ENCODE results near the gene CARMIL1. TPM values are rescaled to one million over a fixed set of nuclear protein-coding genes. Genes with fewer than 3 reads are reported as not detected.

CARMIL1 gene
- total RNA-seq, 2 donors from 2014 or later: 0.56 to 0.76 TPM

DNA sequence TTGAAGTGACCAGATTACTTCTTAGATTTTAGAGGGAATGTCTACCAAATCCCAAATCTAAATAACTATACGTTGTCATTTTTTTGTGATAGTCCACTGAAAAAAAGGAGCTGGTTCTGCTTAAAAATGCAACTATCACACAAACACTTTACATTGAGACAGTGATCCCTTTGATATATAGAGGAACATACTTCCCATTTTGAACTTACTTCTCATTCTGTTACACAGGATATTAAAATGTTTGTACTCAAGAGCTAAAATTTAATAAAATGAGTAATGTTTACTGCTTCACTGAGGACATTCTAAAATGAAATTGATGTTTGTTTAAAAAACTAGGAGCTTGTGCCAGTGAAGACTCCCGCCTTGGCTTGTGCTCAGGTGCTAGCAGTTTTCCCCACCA, 174.1 kb downstream of the CARMIL1 start:
- Mint-ChIP-seq H3K27me3 (peaks cover 0 to 13% of the 10 kb centered on the region in 2 donors), H3K4me3 (no peak overlapping the region), H3K36me3 (no peaks in the 10 kb centered on the region), H3K9me3 (no peaks in the 10 kb centered on the region), H3K4me1 (ENCODE audit: low read depth in 2 of 2) (peaks cover 2 to 3% of the 10 kb centered on the region in 2 donors), H3K27ac (no peak overlapping the region)
- no peak for ATAC-seq
- no peak for DNase-seq (ENCODE audit: low spot score)

DNA sequence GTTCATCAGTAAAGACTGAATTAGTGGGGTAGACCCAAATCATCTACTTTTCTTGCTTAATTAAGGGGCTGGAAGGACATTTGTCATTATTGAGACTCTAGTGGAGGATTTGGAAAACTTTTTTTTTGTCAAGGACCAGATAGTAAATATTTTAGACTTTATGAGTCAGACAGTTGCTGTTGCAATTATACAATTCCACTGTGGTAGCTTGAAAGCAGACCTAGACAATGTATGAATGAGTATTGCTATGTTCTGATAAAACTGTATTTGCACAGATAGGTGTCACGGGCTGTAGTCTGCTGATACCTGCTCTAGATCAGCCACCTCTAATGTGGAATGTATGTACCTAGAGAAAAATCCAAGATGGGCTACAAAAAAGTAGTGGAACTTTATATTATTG, 175.0 kb downstream of the CARMIL1 start:
- ATAC-seq (no peak), DNase-seq (ENCODE audit: low spot score) (no peak)
- Mint-ChIP-seq H3K9me3 (no peaks in the 10 kb centered on the region), H3K4me3 (no peak overlapping the region), H3K27ac (no peak overlapping the region), H3K36me3 (no peaks in the 10 kb centered on the region), H3K4me1 (ENCODE audit: low read depth in 2 of 2) (no peaks in the 10 kb centered on the region), H3K27me3 (peaks cover 0 to 13% of the 10 kb centered on the region in 2 donors)

DNA sequence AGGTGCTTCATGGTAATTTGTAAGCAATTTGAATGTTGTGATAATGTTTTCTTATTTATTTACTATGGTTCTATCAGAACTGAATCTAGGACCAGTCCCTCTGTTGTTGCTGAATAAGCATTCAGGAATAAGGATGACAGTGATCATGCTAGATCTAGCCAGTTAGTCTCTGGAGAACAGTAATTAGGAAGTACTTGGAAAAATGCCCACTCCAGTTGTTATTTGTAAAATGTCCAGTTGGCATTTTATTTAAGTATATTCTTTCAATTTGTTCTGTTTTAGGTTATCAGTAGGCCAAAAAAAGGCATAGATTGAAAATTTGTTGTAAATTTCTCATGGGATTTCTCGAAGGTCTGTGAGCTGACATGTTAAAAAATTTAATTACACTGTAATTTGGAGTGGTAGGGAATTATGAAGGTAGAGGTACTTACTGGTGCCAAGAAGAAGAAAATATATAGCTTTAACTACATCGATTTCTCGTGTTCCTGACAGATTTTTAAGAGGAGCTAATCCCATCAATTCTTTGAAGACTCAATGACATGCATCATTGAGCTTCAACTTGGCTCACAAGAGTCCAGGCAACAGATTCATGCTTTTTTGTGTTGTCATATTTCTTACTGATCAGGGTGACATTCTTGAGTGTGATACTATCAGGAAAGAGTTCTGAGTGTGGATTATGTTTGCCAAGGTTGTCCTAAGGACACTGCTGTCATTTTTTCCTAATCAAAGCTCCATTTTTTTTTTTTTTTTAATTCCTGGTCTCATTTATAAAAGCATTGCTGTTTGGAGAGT, 177.3 kb downstream of the CARMIL1 start:
- Mint-ChIP-seq H3K4me1 (ENCODE audit: low read depth in 2 of 2) (no peaks in the 10 kb centered on the region), H3K4me3 (no peak overlapping the region), H3K36me3 (no peaks in the 10 kb centered on the region), H3K27me3 (peaks cover 0 to 13% of the 10 kb centered on the region in 2 donors), H3K9me3 (no peaks in the 10 kb centered on the region), H3K27ac (no peak overlapping the region)
- ATAC-seq (no peak), DNase-seq (ENCODE audit: low spot score) (no peak)

DNA sequence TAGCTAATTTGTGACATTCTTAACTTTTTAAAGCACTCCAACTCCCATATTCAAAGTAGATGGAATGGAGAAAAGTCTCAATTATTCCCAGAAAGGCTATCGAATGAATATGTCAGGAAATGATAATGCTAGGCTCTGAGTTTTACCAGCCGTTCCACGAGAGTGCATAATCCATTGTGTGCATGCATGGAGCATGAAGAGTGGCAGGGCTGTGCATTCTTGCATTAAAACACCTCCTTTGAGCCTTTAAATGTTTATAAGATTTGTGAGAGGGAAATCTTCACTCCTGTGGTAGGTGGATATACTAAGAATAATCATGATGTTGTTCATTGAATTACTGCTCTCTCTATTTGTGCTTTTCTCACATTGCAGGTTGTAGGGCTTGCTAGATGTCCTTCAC, 178.3 kb downstream of the CARMIL1 start:
- H3K4me3 Mint-ChIP-seq: no peak overlapping the region
- no peak overlapping the region for H3K27ac Mint-ChIP-seq
- DNase-seq (ENCODE audit: low spot score) (no peak), ATAC-seq (no peak)
- no peaks in the 10 kb centered on the region for H3K4me1 Mint-ChIP-seq (ENCODE audit: low read depth in 2 of 2)
- no peaks in the 10 kb centered on the region for H3K9me3 Mint-ChIP-seq
- peaks cover 0 to 18% of the 10 kb centered on the region in 2 donors for H3K27me3 Mint-ChIP-seq
- no peaks in the 10 kb centered on the region for H3K36me3 Mint-ChIP-seq

DNA sequence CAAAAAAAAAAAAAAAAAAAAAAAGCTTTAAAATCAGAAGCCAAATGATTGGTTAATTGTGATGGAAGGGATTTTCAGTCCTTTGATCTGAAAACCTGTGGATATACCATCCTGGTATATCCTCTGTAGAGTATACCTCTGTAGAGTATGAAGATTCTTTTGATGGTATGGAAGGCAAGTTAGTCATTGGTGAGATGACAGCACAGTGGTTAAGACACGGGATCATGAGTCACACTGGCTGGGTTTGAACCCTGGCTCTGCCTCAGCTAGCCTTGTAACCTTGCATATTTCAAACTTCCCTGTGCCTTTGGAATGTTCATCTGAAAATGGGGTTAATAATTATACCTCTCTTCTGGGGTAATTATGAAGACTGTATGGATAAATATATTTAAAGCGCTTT, 179.3 kb downstream of the CARMIL1 start:
- Mint-ChIP-seq H3K4me3 (no peak overlapping the region), H3K27me3 (peaks cover 0 to 21% of the 10 kb centered on the region in 2 donors), H3K4me1 (ENCODE audit: low read depth in 2 of 2) (no peaks in the 10 kb centered on the region), H3K27ac (no peak overlapping the region), H3K9me3 (no peaks in the 10 kb centered on the region), H3K36me3 (no peaks in the 10 kb centered on the region)
- ATAC-seq (no peak), DNase-seq (ENCODE audit: low spot score) (no peak)

DNA sequence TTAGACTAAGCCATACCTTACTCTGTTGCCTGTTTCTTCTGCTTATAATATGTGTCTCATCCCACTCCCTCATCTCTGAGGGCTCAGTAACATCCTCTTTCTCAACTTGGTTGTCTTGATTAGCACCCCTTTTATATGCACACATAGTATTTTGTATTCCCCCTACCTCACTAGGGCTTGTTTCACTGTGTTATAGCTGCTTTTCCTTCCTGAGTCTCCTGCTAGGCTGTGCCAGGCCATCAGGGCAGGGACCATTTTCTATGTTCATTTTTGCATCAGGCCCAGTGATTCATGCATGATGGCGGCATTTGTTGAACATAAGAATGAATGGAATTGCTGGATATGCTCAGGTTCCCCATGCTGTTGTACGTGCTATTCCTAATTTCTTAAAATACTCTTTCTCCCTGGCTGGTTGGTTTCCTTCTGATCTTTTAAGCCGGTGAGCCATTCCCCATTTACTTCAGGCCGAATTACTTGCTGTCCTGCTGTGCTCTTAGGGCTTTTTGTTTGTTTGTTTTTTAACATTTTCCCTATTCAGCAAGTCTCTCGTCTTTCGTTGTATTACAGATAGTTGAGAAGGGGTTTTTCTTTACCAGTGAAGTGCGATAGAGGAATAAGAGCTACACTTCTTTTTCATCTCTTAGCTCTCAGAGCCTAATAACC, 183.2 kb downstream of the CARMIL1 start:
- Mint-ChIP-seq H3K27me3 (peaks cover 3 to 22% of the 10 kb centered on the region in 2 donors), H3K4me3 (no peak overlapping the region), H3K27ac (no peak overlapping the region), H3K9me3 (no peaks in the 10 kb centered on the region), H3K36me3 (no peaks in the 10 kb centered on the region), H3K4me1 (ENCODE audit: low read depth in 2 of 2) (no peaks in the 10 kb centered on the region)
- DNase-seq (ENCODE audit: low spot score) (no peak), ATAC-seq (no peak)

DNA sequence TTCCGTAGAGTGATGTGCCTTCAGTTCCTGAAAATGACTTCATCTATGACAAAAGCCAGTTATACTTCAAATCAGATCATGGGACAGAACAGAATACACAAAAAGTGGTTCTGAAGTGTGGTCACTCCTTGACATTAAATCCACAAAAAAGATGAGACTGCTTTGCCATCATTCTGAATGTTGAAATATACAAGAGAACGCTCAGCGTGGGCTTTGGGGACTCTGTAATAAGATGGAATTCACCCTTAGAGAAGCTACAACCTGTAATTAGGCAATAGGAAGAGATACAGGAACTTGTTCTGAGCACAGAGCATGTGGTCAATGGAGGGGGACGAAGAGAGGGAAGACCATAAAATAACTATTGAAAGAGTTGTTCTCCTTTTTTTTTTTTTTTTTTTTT, 184.3 kb downstream of the CARMIL1 start:
- ATAC-seq (no peak), DNase-seq (ENCODE audit: low spot score) (no peak)
- no peak overlapping the region for H3K27ac Mint-ChIP-seq
- peaks cover 3 to 17% of the 10 kb centered on the region in 2 donors for H3K27me3 Mint-ChIP-seq
- H3K4me3 Mint-ChIP-seq: no peak overlapping the region
- H3K4me1 Mint-ChIP-seq (ENCODE audit: low read depth in 2 of 2): no peaks in the 10 kb centered on the region
- no peaks in the 10 kb centered on the region for H3K9me3 Mint-ChIP-seq
- no peaks in the 10 kb centered on the region for H3K36me3 Mint-ChIP-seq

DNA sequence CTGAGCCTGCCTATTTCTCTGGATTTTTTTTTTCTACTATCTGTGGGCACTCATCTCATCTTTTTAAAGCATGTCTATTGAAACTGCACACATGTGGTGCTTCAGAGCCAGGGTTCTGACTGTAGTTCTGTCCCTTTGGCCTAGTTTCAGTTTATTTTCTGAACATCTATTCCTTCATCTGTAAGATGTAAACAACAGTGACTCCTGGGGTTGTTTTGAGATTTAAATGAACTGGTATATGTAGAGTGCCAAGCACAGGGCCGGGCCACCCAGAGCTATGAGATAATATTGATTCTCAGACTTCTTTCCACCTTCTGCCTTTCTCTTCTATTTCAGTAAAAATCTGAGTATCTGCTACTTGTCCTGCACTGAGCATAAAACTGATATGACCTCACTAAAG, 185.1 kb downstream of the CARMIL1 start:
- no peaks in the 10 kb centered on the region for H3K36me3 Mint-ChIP-seq
- ATAC-seq (no peak), DNase-seq (ENCODE audit: low spot score) (no peak)
- H3K27ac Mint-ChIP-seq: no peak overlapping the region
- peaks cover 3 to 23% of the 10 kb centered on the region in 2 donors for H3K27me3 Mint-ChIP-seq
- no peaks in the 10 kb centered on the region for H3K4me1 Mint-ChIP-seq (ENCODE audit: low read depth in 2 of 2)
- H3K9me3 Mint-ChIP-seq: no peaks in the 10 kb centered on the region
- no peak overlapping the region for H3K4me3 Mint-ChIP-seq

DNA sequence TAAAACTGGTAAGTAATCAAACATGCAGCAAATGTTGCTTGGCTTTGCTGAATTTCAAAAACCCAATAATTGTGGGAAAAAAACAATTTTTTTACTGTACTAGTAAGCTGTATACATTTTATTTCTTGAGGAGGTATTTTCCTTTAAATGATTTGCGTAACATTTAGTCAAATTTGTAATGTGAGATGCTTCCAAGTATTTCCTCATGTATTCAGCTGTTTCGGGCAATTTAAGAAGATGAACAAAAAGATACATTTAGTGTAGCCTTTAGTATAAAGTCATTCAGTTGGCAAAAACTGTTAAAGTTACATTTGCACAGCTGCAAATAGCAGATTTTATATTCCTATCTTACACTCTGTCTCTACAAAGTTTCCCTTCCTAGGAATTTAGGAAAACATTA, 186.8 kb downstream of the CARMIL1 start:
- DNase-seq (ENCODE audit: low spot score) (no peak), ATAC-seq (no peak)
- no peak overlapping the region for H3K27ac Mint-ChIP-seq
- H3K4me3 Mint-ChIP-seq: no peak overlapping the region
- no peaks in the 10 kb centered on the region for H3K9me3 Mint-ChIP-seq
- no peaks in the 10 kb centered on the region for H3K36me3 Mint-ChIP-seq
- no peaks in the 10 kb centered on the region for H3K4me1 Mint-ChIP-seq (ENCODE audit: low read depth in 2 of 2)
- peaks cover 3 to 23% of the 10 kb centered on the region in 2 donors for H3K27me3 Mint-ChIP-seq

DNA sequence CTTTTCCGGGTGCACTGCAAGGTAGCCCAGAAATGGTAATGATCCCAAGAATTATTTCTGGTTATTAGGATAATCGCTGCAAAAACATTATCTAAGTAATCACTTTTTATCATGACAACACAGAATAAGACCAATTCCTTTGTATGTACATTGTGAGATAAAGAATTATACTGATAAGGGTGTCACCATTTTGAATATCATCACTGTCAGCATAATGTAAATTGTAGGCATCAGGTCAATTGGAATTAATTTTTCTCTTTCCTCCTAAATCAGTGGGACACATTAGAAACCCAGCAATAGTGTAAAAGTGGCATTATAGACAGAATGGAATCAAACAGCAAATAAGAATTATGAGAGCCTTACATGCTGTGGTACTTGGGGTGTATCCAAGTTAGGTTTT, 189.7 kb downstream of the CARMIL1 start:
- H3K27ac Mint-ChIP-seq: no peak overlapping the region
- no peaks in the 10 kb centered on the region for H3K36me3 Mint-ChIP-seq
- peaks cover 3 to 14% of the 10 kb centered on the region in 2 donors for H3K27me3 Mint-ChIP-seq
- no peaks in the 10 kb centered on the region for H3K9me3 Mint-ChIP-seq
- ATAC-seq (no peak), DNase-seq (ENCODE audit: low spot score) (no peak)
- H3K4me1 Mint-ChIP-seq (ENCODE audit: low read depth in 2 of 2): no peaks in the 10 kb centered on the region
- H3K4me3 Mint-ChIP-seq: no peak overlapping the region

DNA sequence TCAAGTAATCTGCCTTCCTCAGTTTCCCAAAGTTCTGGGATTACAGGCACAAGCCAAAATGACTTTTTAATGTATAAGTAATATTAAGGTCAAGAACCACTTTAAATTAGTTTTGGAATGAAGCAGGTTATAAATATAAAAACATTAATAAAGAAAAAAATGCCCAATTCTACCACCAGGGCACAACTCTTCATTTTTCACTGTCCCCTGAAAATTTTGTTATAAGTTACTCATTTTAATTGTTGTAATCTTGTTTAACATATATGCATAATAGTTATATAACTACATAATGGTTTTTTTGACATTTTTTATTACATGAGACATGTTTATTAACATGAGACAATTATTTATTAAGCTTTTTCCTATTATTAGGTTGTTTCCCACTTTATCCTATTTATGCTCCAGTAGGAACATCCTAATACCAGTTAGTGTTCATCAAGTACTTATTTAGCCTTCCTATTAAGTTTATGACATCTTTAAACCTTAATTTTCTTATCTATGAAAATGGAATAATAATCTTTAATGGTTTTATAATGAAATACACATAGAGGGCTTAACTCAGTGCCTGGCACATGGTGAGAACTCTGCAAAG, 190.7 kb downstream of the CARMIL1 start:
- ATAC-seq: no peak
- Mint-ChIP-seq H3K27ac (no peak overlapping the region), H3K27me3 (peaks cover 3 to 20% of the 10 kb centered on the region in 2 donors), H3K4me3 (no peak overlapping the region), H3K4me1 (ENCODE audit: low read depth in 2 of 2) (no peaks in the 10 kb centered on the region), H3K9me3 (no peaks in the 10 kb centered on the region), H3K36me3 (no peaks in the 10 kb centered on the region)
- DNase-seq (ENCODE audit: low spot score): no peak

DNA sequence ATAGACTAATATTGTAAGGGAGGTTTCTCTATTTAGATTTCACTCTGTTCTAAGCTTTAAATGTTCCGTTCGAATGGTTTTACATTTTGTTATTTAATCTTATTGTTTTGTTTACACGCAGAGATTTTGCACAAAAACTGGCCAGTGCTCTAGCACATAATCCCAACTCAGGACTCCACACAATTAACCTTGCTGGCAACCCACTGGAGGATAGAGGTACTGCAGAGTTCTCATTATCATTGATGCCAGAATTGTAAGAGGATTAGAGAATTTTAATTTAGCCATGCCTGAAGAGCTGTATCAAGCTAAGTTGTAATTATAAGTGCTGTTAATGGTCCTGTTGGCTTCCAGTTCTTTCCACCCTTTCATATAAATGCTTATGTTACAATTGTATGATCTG, 193.1 kb downstream of the CARMIL1 start:
- no peaks in the 10 kb centered on the region for H3K36me3 Mint-ChIP-seq
- ATAC-seq: no peak
- H3K27ac Mint-ChIP-seq: no peak overlapping the region
- H3K4me3 Mint-ChIP-seq: no peak overlapping the region
- H3K4me1 Mint-ChIP-seq (ENCODE audit: low read depth in 2 of 2): no peaks in the 10 kb centered on the region
- peaks cover 0 to 22% of the 10 kb centered on the region in 2 donors for H3K27me3 Mint-ChIP-seq
- no peak for DNase-seq (ENCODE audit: low spot score)
- no peaks in the 10 kb centered on the region for H3K9me3 Mint-ChIP-seq

DNA sequence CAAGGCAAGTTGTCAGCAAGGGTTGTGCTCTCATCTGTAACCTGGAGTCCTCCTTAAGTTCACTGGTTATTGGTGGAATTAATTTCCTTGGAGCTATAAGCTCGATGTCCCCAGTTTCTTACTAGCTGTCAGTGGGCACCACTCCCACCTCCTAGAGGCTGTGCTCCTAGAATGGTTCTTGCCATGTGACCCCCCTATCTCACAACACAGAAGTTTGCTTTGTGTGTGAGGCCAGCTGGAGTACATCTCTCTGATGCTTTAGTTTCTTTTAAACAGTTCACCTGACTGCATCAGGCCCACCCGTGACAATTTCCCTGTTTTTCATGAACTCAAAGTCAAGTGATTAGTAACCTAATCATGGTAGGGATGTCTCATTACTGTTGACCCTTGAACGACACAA, 193.7 kb downstream of the CARMIL1 start:
- Mint-ChIP-seq H3K4me3 (no peak overlapping the region), H3K4me1 (ENCODE audit: low read depth in 2 of 2) (no peaks in the 10 kb centered on the region), H3K9me3 (no peaks in the 10 kb centered on the region), H3K27me3 (peaks cover 0 to 21% of the 10 kb centered on the region in 2 donors), H3K27ac (no peak overlapping the region), H3K36me3 (no peaks in the 10 kb centered on the region)
- DNase-seq (ENCODE audit: low spot score) (no peak), ATAC-seq (no peak)

DNA sequence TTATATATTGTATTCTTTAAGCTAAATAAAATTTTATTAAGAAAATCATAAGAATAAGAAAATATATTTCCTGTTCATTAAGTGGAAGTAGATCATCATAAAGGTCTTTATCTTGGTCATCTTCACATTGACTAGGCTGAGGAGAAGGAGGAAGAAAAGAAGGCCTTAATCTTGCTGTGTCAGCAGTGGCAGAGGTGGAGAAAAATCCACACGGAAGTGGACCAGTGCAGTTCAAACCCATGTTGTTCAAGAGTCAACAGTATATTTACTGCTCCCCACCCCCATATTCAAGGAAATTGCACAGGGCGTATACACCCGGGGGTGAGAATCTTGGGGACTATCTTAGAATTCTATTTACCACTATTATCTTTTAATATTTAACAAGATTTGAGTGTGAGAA, 194.3 kb downstream of the CARMIL1 start:
- no peak for ATAC-seq
- Mint-ChIP-seq H3K27ac (no peak overlapping the region), H3K27me3 (peaks cover 0 to 21% of the 10 kb centered on the region in 2 donors), H3K4me1 (ENCODE audit: low read depth in 2 of 2) (no peaks in the 10 kb centered on the region), H3K9me3 (no peaks in the 10 kb centered on the region), H3K4me3 (no peak overlapping the region), H3K36me3 (no peaks in the 10 kb centered on the region)
- DNase-seq (ENCODE audit: low spot score): no peak
